ENCODE measurements around the gene NEMF. TPM values are rescaled to one million over a fixed set of nuclear protein-coding genes. Genes with fewer than 3 reads are reported as not detected.

NEMF gene
- total RNA-seq, 1 experiment from 2014 or later, result 57.7 TPM

GRCh38 chr14:49796025-49796424 lies 56.6 kb downstream of the NEMF start:
- Histone ChIP-seq H3K9ac (ENCODE audit: low read length) (no peak overlapping the region), H4K20me1 (ENCODE audit: insufficient read depth) (no peaks in the 10 kb centered on the region; the same call in 1 of the 2 replicates), H3K4me2 (ENCODE audit: low read length) (no peak overlapping the region), H3K4me1 (ENCODE audit: control insufficient read depth in 1 of 2, insufficient read depth in 2 of 2, low read length in 2 of 2) (no peaks in the 10 kb centered on the region), H3K36me3 (ENCODE audit: control insufficient read depth in 1 of 2, insufficient read depth in 2 of 2, low read length in 2 of 2) (peaks cover 33 to 61% of the 10 kb centered on the region in 2 experiments), H3K79me2 (ENCODE audit: insufficient read depth, low read length) (no peaks in the 10 kb centered on the region), H3K4me3 (replicated peaks in 1 of 2; ENCODE audit: low read depth in 1 of 2, low read length in 2 of 2) (no peak overlapping the region), H2AFZ (ENCODE audit: low read depth, low read length, poor library complexity, severe bottlenecking) (no peak overlapping the region), H3K27ac (ENCODE audit: low read depth, low read length) (no peak overlapping the region), H3K9me2 (ENCODE audit: insufficient read depth) (no peaks in the 10 kb centered on the region), H3K27me3 (ENCODE audit: insufficient read depth, low read length) (no peaks in the 10 kb centered on the region), H3K9me3 (ENCODE audit: control insufficient read depth in 1 of 2, insufficient read depth in 1 of 2, low read depth in 1 of 2, low read length in 2 of 2) (no peaks in the 10 kb centered on the region)
- CTCF ChIA-PET, result no interaction called here
- RAD21 ChIA-PET (ENCODE audit: low non-redundant PET in 1 of 2, low total read pairs in 2 of 2, uncharacterized antibody in 2 of 2, unreplicated experiment in 2 of 2), result no interaction called here
- no peak for ATAC-seq
- no TSS peak for BruUV-seq (replicated peaks)
- POLR2A ChIA-PET, result no interaction called here
- DNase-seq (ENCODE audit: low read depth, low spot score), result no peak
- no peak for TF ChIP-seq YY1 (IDR thresholded peaks at IDR 0.05; ENCODE audit: extremely low read depth, insufficient replicate concordance, low read depth, low read length)
- TF ChIP-seq JUND (IDR thresholded peaks at IDR 0.05), result no peak
- no peak for TF ChIP-seq EZH2 (IDR thresholded peaks at IDR 0.05)
- TF ChIP-seq ATF3 (IDR thresholded peaks at IDR 0.05), result no peak
- TF ChIP-seq FOSL1 (IDR thresholded peaks at IDR 0.05; ENCODE audit: low read depth), result no peak
- no peak for TF ChIP-seq TCF7L2 (IDR thresholded peaks at IDR 0.05; ENCODE audit: borderline replicate concordance, extremely low read depth, insufficient read depth, insufficient read length)
- TF ChIP-seq POLR2A (IDR thresholded peaks at IDR 0.05; ENCODE audit: borderline replicate concordance, extremely low read depth, insufficient read depth, insufficient read length), result no peak
- TF ChIP-seq ELF1 (IDR thresholded peaks at IDR 0.05; ENCODE audit: borderline replicate concordance, low read depth), result no peak
- no peak for TF ChIP-seq ZBTB33 (IDR thresholded peaks at IDR 0.05; ENCODE audit: extremely low read depth, insufficient replicate concordance, low read length)
- TF ChIP-seq EZH2phosphoT487 (IDR thresholded peaks at IDR 0.05; ENCODE audit: borderline replicate concordance), result no peak
- TF ChIP-seq CTCF (IDR thresholded peaks at IDR 0.05 in 2 of 3, conservative IDR thresholded peaks at IDR 0.05 in 1 of 3; ENCODE audit: borderline replicate concordance in 1 of 3, insufficient read depth in 1 of 3, low read depth in 2 of 3, low read length in 2 of 3), result no peak
- no peak for TF ChIP-seq ZNF274 (IDR thresholded peaks at IDR 0.05; ENCODE audit: low read depth, low read length)
- intact Hi-C loops (cut with micrococcal nuclease), result no loop called here
